Cardiac muscle cell (in vitro differentiated cells and primary cell): ENCODE results near the gene D2HGDH. TPM values are rescaled to one million over a fixed set of nuclear protein-coding genes. Genes with fewer than 3 reads are reported as not detected.
A peak's percentile ranks its signal among the peaks of the same experiment; 100 is the strongest.

Experiments used
- DNase-seq, 2 donors: peaks; one replicate each; pipeline versions ENCODE4 v3.0.0 to v3.0.0-alpha.2; 2010 to 2017; ENCODE audit warnings: low read depth in 1 of 2, low spot score in 1 of 2
- H3K27ac ChIP-seq: fragments of 200-600 bp; sonication (generic); 2 replicates; pipeline ENCODE4 v1.5.1; 2016
- H3K27me3 ChIP-seq: fragments of 200-600 bp; sonication (generic); 2 replicates; pipeline ENCODE4 v1.6.0; 2016; ENCODE audit warnings: control low read depth
- H3K36me3 ChIP-seq: fragments of 200-600 bp; sonication (generic); 2 replicates; pipeline ENCODE4 v1.5.1; 2016; ENCODE audit warnings: control low read depth
- H3K4me1 ChIP-seq: fragments of 200-600 bp; sonication (generic); 2 replicates; pipeline ENCODE4 v1.8.1; 2017; ENCODE audit warnings: low read depth, mild to moderate bottlenecking, mixed run types
- H3K4me3 ChIP-seq: fragments of 200-600 bp; sonication (generic); 2 replicates; pipeline ENCODE4 v1.5.1; 2016; ENCODE audit warnings: mild to moderate bottlenecking
- H3K9me3 ChIP-seq: fragments of 200-600 bp; sonication (generic); 2 replicates; pipeline ENCODE4 v1.5.1; 2017; ENCODE audit warnings: low read depth, mild to moderate bottlenecking, control low read depth
- polyA plus RNA-seq: library from polyadenylated mRNA; unstranded; fragments of >200 nt; fragmentation: Nextera tagmentation; extraction: Ambion mirVana; gene quantifications from 2 replicates; pipeline ENCODE4 v1.2.1, GENCODE V29; 2016
- total RNA-seq: library from RNA; depleted of rRNA; stranded (reverse); fragments of >200 nt; gene quantifications from 2 replicates; pipeline ENCODE4 v1.2.3, GENCODE V29; 2016
- TF ChIP-seq, protein P1 (sequence below): IDR thresholded peaks from 2 replicates; pipeline ENCODE4 v1.5.1; 2012; ENCODE audit warnings: low read depth, mild to moderate bottlenecking, low read length

The D2HGDH gene
- total and polyA plus RNA-seq, 2 experiments from 2014 or later: 24.6 to 26.8 TPM

DNA sequence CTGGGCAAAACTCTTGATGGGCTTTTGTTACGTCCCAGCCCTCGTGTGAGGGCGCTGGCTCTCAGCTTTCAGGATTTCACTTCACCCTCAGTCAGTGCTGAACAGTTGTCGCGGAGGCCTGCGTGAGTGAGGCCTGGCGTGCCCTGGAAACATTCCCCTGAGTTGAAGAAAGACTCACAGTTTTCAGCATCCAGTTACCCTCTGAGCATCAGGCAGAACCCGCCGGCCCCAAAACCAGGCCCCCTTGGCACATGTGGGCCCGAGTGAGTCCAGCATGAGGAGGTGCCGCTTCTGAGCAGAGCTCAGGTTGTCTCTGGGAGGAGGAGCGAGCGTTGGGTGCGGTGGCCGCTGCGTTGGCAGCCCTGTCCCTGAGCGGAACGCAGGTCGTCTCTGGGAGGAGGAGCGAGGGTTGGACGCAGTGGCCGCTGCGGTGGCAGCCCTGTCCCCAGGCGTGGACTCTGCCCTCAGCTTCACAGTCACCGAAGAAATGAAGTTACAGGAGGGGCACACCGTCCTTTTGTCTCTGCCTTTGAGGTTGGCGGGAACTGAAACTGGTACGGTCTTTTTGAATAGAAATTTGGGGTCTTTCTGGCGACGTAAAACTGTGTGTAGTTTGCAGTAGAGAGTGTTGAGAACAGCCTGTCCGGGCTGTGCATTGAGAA is 74.4 kb downstream of the D2HGDH start, which contains the start of gene NEU4:
TSS of gene NEU4 (plus strand) at position 473 of the 662 bp plus-strand sequence. CDS start 5,292 bp downstream, outside the sequence.
- peaks cover 8% of the 10 kb centered on the region for H3K27me3 ChIP-seq
- TF ChIP-seq, protein P1, sequence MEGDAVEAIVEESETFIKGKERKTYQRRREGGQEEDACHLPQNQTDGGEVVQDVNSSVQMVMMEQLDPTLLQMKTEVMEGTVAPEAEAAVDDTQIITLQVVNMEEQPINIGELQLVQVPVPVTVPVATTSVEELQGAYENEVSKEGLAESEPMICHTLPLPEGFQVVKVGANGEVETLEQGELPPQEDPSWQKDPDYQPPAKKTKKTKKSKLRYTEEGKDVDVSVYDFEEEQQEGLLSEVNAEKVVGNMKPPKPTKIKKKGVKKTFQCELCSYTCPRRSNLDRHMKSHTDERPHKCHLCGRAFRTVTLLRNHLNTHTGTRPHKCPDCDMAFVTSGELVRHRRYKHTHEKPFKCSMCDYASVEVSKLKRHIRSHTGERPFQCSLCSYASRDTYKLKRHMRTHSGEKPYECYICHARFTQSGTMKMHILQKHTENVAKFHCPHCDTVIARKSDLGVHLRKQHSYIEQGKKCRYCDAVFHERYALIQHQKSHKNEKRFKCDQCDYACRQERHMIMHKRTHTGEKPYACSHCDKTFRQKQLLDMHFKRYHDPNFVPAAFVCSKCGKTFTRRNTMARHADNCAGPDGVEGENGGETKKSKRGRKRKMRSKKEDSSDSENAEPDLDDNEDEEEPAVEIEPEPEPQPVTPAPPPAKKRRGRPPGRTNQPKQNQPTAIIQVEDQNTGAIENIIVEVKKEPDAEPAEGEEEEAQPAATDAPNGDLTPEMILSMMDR: no peak
- H3K4me1 ChIP-seq: peaks cover 6% of the 10 kb centered on the region
- H3K36me3 ChIP-seq: no peaks in the 10 kb centered on the region
- no peaks in the 10 kb centered on the region for H3K9me3 ChIP-seq
- H3K4me3 ChIP-seq: no peak within 1 kb of the TSS
- DNase-seq: peak in 1 of 2 donors; percentile 22
- H3K27ac ChIP-seq: peak within 1 kb of the TSS; percentile 15

DNA sequence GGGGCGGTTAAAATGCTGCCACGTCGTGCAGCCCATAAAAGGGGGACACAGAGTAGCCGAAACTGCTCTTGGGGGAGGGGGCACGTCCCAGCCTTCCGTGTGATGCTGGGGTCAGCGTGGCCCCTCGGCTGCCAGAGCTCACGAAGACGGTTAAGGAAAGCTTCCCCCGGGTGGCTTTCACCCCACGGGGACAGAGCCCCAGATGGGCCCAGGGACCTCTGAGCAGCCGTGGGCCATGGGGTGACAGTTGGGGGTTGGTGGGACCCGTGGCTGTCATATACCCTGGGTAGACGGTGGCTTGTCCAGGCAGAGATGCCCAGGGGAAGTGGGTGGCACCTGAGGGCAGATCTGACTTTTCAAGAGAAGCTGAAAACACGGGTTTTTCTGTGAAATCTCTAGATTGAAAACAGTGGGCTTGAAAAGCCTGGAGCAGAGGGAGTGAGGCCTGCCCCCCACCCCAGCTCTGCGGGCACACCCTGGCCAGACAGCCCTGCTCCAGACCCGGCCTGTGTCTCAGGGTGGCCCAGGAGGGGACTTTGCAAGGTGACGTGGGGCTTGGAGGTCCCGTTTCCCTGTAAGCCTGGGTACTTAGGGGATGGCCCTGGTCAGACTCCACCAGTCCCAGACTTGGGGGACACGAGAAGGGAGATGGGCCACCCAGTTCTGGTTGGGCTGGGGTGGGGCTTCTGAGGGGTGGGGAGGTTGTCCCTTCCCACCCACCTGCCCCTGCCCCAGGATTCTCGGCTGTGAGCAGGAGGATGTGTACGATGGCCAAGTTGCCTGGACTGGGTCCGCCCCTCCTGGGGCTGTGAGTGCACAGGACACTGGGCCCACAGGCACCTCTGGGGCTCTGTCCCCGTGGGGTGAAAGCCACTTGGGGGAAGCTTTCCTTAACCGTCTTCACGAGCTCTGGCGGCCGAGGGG is 75.2 kb downstream of the D2HGDH start:
- H3K4me1 ChIP-seq: peaks cover 3% of the 10 kb centered on the region
- H3K9me3 ChIP-seq: no peaks in the 10 kb centered on the region
- no peaks in the 10 kb centered on the region for H3K36me3 ChIP-seq
- no peak overlapping the region for H3K4me3 ChIP-seq
- no peaks in the 10 kb centered on the region for H3K27me3 ChIP-seq
- H3K27ac ChIP-seq: no peak overlapping the region
- TF ChIP-seq, protein P1: no peak
- DNase-seq: no peak

DNA sequence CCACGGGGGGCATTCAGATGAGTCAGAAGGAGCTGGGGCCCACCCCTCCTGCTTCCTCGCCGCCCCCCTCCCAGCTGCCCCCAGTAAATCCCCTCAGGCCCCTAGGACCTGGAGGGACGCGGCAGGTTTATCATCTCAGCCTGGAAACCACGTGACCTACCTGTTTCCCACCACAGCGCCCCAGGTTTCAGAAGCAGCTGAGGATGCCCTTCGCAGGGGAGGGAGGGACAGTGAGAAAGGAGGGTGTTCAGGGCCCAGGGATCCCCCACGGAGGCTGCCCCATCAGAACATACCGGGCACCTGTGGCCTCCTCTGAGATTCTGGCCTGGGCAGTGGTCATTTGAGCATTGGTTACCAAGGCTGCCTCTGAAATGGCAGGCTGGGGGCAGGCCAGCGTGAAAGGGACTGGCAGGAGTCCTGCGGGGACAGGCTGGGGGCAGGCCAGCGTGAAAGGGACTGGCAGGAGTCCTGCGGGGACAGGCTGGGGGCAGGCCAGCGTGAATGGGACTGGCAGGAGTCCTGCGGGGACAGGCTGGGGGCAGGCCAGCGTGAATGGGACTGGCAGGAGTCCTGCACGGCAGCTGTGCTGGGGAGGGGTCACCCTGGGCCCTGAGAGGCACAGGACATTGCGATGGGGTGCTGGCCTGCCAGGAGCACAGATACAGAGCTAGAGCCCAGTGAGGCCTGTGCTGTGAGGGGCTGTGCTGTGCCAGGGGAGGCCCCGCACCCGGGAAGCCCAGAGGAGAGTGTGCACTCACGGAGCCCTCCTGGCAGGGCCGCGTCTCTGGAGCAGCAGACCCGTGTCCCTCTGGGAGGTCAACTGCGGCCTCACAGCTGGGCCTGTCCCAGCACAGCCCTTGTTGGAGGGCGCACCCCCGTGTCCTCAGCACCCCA is 76.1 kb downstream of the D2HGDH start:
- DNase-seq: no peak
- no peak overlapping the region for H3K4me3 ChIP-seq

DNA sequence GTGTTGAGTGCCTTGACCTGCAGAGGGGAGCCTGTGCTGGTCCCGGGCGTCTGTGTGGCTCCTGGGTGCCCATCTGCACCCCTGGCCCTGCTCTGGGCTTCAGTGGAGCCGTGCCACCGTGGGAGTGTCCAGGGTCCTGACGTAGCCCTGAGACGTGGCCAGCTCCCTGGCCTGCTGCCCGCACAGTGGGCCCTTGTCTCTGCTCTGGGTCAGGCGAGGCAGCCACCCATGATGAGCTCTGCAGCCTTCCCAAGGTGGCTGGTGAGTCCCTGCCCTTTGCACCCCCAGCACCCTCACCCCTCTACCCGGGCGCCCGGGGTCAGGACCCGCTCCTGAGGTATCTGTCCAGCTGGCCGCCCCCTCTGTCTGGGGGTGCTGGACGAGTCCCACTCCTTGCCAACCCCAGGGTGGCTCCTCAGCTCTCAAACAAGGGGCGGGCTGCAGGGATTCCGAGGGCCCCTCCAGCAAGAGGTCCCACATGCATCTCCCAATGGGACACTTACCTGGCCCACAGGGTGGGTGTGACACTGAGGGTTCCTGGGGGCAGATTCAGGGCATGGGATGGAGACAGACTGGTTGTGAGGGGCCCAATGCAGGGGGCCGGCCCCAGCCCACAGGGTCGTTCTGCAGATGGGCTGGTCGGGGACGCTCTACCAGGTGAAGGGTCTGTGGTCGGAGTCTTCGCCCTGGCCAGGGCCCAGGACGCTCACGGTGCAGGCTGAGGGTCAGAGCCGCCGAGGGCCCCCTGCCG is 76.9 kb downstream of the D2HGDH start:
- Histone ChIP-seq H3K27ac (no peak overlapping the region), H3K27me3 (no peaks in the 10 kb centered on the region), H3K36me3 (no peaks in the 10 kb centered on the region), H3K4me1 (no peaks in the 10 kb centered on the region), H3K9me3 (no peaks in the 10 kb centered on the region), H3K4me3 (no peak overlapping the region)
- TF ChIP-seq, protein P1: no peak
- no peak for DNase-seq

More for the DNA sequence above, 76.1 kb downstream of the D2HGDH start:
- no peaks in the 10 kb centered on the region for H3K27me3 ChIP-seq
- H3K27ac ChIP-seq: no peak overlapping the region
- H3K36me3 ChIP-seq: no peaks in the 10 kb centered on the region
- H3K9me3 ChIP-seq: no peaks in the 10 kb centered on the region
- H3K4me1 ChIP-seq: no peaks in the 10 kb centered on the region
- TF ChIP-seq, protein P1: no peak
